Lower leg skin (tissue), 4 donors: ENCODE data around the gene FGD3. TPM values are rescaled to one million over a fixed set of nuclear protein-coding genes. Genes with fewer than 3 reads are reported as not detected.

Experiments used
- DNase-seq, 2 donors: peaks; one replicate each; pipeline ENCODE4 v3.0.0-alpha.2; 2019; ENCODE audit warnings: low spot score in 2 of 2
- H3K4me3 ChIP-seq: fragments of 200-600 bp; sonication (generic); 2 replicates; pipeline ENCODE4 v1.5.1; 2017; ENCODE audit warnings: mild to moderate bottlenecking, low read depth; ENCODE audit not compliant: poor library complexity, severe bottlenecking
- POLR2A ChIP-seq, 2 donors: fragments of 450-650 bp; IDR thresholded peaks; one replicate each; pipeline ENCODE4 v1.6.1; 2016 to 2017; ENCODE audit warnings: antibody characterized with exemption in 2 of 2, mild to moderate bottlenecking in 1 of 2, moderate library complexity in 1 of 2
- WGBS, 2 donors: methylation state at CpG; one replicate each; pipeline ENCODE4 v1.1.5; 2018; 5-methylcytosine and 5-hydroxymethylcytosine counted together
- intact Hi-C: fragments of 100-400 bp; cut with DNase I; formaldehyde crosslinking; loops from one replicate; pipeline ENCODE4 v1.15.0; 2023; ENCODE audit warnings: low total_unique reads
- total RNA-seq, 4 donors: library from RNA; depleted of rRNA; stranded (reverse); fragments of >200 nt; gene quantifications; one replicate each; pipeline ENCODE4 v1.1.0, GENCODE V29; 2016
- TF ChIP-seq, protein P1 (sequence below), 3 donors: fragments of 450-650 bp; IDR thresholded peaks; one replicate each; pipeline ENCODE4 v1.5.1; 2016; ENCODE audit warnings: antibody characterized with exemption in 3 of 3, mild to moderate bottlenecking in 3 of 3, moderate library complexity in 2 of 3

Gene FGD3
- total RNA-seq, 4 donors from 2014 or later: 3.4 to 11.6 (median 5.7) TPM

DNA sequence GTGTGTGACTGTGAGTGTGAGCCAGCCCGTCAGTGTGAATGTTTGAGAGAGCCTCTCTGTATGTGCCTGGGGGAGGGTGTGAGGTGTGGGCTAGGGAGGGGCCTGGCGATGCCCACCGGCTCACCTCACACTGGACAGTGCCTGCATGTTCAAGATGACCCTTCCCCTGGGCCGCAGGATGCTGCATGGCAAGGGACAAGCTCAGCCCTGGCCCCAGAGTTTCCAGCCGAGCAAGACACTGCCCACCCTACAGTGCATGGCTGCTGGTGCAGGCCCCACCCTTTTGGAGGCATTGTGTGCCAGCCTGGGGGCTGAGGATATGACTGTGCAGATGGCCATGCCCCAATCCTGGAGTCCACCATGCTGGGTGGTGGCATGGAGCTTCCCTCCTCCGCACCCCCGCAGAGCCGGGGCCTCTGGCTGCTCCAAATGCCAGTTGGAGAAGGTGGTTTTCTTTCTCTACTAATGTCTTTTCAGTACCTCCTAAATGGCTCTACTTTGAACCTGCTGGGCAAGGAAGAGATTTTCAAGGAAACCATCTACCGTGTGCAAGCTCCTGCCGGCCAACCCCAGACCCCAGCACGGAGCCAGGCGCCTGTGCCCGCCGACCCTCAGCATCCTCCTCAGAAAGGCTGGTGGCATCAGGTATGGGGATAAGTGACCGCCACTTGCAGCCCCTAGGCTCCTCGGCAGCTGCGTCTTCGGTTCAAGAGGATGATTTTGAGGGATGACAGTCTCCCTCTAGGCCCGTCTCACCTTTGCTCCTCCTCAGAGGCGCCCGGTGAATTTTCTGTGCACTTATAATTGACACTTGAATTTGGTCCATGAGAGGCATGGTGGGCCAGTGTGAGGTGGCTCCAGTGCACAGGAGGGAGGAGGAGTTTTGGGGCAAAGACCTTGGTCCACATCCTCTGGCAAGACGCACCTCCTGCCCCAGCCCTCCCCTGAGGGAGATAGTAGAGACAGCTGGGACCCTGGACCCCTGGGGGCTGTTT, 27.7 kb downstream of the FGD3 start:
- DNase-seq: peak in 1 of 2 donors; percentile 68
- no peak overlapping the region for H3K4me3 ChIP-seq
- TF ChIP-seq POLR2A (IDR thresholded peaks at IDR 0.05): no peak
- WGBS, 2 donors: 84 to 87% methylated on average over 22 of the region's 22 CpGs
- intact Hi-C loops: no loop called here

GRCh38 chr9:92976431-92976830, 29.1 kb downstream of the FGD3 start:
- WGBS, 2 donors: 87 to 93% methylated on average over 16 of the region's 16 CpGs
- no peak for TF ChIP-seq POLR2A (IDR thresholded peaks at IDR 0.05)
- TF ChIP-seq, protein P1, sequence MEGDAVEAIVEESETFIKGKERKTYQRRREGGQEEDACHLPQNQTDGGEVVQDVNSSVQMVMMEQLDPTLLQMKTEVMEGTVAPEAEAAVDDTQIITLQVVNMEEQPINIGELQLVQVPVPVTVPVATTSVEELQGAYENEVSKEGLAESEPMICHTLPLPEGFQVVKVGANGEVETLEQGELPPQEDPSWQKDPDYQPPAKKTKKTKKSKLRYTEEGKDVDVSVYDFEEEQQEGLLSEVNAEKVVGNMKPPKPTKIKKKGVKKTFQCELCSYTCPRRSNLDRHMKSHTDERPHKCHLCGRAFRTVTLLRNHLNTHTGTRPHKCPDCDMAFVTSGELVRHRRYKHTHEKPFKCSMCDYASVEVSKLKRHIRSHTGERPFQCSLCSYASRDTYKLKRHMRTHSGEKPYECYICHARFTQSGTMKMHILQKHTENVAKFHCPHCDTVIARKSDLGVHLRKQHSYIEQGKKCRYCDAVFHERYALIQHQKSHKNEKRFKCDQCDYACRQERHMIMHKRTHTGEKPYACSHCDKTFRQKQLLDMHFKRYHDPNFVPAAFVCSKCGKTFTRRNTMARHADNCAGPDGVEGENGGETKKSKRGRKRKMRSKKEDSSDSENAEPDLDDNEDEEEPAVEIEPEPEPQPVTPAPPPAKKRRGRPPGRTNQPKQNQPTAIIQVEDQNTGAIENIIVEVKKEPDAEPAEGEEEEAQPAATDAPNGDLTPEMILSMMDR (IDR thresholded peaks at IDR 0.05): no peak
- DNase-seq: peak in 1 of 2 donors; percentile 70
- no peak overlapping the region for H3K4me3 ChIP-seq
- intact Hi-C loops: no loop called here

- no peak overlapping the region for H3K4me3 ChIP-seq
- DNase-seq: peak in 1 of 2 donors; percentile 84
- TF ChIP-seq POLR2A (IDR thresholded peaks at IDR 0.05): no peak
- TF ChIP-seq, protein P1 (IDR thresholded peaks at IDR 0.05): no peak
- 89 to 95% methylated on average over 12 of the region's 12 CpGs for WGBS, 2 donors
- intact Hi-C loops: no loop called here
Measured at GRCh38 chr9:92977279-92977678, 30.0 kb downstream of the FGD3 start.

DNA sequence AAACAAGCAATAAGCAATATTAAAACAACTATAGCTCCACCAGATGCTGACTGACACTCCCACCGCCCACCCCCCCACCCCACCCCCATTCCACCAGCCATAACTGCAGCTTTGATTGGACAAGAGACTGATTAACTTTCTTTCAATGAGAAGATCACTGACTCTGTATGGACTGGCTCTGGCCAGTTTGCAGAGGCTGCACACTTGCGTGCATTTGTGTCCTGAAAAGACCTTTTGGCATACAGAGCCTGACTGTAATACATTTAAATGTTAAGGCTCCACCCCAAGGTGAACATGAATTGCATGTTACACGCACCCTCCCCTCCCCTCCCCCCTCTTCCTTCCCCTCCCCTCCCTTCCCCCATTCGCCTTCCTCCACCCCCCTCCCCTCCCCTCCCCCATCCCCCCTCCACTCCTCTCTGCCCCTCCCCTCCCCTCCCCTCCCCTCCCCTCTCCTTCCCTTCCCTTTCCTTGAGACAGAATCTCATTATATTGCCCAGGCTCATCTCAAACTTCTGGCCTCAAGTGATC, 31.1 kb downstream of the FGD3 start:
- peak in 1 of 2 donors; percentile 54 for DNase-seq
- intact Hi-C loops: no loop called here
- 18 to 20% methylated on average over 4 of the region's 4 CpGs for WGBS, 2 donors

DNA sequence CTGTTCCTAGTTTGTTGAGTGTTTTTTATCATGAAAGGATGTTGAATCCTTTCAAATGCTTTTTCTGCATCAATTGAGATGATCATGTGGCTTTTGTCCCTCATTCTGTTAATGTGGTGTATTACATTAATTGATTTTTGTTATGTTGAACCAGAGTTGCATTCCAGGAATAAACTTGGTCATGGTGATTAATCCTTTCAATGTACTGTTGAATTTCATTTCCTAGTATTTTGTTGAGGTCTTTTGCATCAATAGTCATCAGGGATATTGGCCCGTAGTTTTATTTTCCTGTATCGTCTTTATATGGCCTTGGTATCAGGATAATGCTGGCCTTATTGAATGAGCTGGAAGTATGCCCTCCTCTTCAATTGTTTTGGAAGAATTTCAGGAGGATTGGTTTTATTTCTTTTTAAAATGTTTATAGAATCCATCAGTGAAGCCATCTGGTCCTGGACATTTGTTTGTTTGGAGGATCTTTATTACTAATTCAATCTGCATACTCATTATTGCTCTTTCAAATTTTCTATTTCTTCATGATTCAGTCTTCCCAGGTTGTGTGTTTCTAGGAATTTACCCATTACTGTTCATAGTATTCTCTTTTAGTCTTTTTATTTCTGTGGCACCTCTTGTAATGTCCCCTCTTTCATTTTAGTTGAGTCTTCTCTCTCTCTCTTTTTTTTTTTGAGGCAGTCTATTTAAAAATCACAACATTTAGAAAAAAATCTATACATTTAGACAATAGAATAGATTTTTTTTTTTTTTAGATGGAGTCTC, 32.1 kb downstream of the FGD3 start:
- DNase-seq: no peak
- TF ChIP-seq, protein P1 (IDR thresholded peaks at IDR 0.05): no peak
- TF ChIP-seq POLR2A (IDR thresholded peaks at IDR 0.05): no peak
- 65 to 66% methylated on average over 2 of the region's 2 CpGs for WGBS, 2 donors

More for the DNA sequence above, 31.1 kb downstream of the FGD3 start:
- TF ChIP-seq POLR2A (IDR thresholded peaks at IDR 0.05): no peak
- TF ChIP-seq, protein P1 (IDR thresholded peaks at IDR 0.05): no peak
- H3K4me3 ChIP-seq: no peak overlapping the region

More for the DNA sequence above, 32.1 kb downstream of the FGD3 start:
- intact Hi-C loops: no loop called here
- H3K4me3 ChIP-seq: no peak overlapping the region
